Adrenal gland (tissue), 12 donors: ENCODE data around the gene ITIH5. TPM values are rescaled to one million over a fixed set of nuclear protein-coding genes. Genes with fewer than 3 reads are reported as not detected.
"Not testable (repeated sequence)": the region's sequence is repeated elsewhere in the genome, so short reads cannot be mapped to it uniquely, and the experiment has no call there.

Source experiments
- DNase-seq, 7 donors: peaks; one replicate each; pipeline ENCODE4 v3.0.0-alpha.2; 2019 to 2020
- H3K27ac ChIP-seq, 5 donors: fragments of 200-600 bp; sonication (generic) in 4 of 5; 1 replicate in 3 of 5; 2 replicates in 2 of 5; pipeline versions ENCODE4 v1.5.1 to v1.8.0; 2016 to 2020; ENCODE audit warnings: mild to moderate bottlenecking in 1 of 5
- H3K27me3 ChIP-seq: fragments of 200-600 bp; 2 replicates; pipeline ENCODE4 v1.8.0; 2021
- H3K36me3 ChIP-seq, 2 donors: fragments of 200-600 bp; replicated peaks in 1 of 2; 1 replicate in 1 of 2; 2 replicates in 1 of 2; pipeline versions ENCODE4 v1.5.1 to v1.8.0; 2018 to 2022
- H3K4me1 ChIP-seq, 2 donors: fragments of 200-600 bp; replicated peaks in 1 of 2; 1 replicate in 1 of 2; 2 replicates in 1 of 2; pipeline versions ENCODE4 v1.5.1 to v1.8.0; 2018 to 2021
- H3K4me3 ChIP-seq, 4 donors: fragments of 200-600 bp; sonication (generic) in 3 of 4; one replicate each; pipeline ENCODE4 v1.5.1; 2016 to 2018
- H3K9me3 ChIP-seq, 3 donors: fragments of 200-600 bp; sonication (generic) in 1 of 3; replicated peaks in 1 of 3; 1 replicate in 2 of 3; 2 replicates in 1 of 3; pipeline versions ENCODE4 v1.5.1 to v1.8.0; 2016 to 2021
- CTCF ChIP-seq, 6 experiments: fragments of 450-650 bp in 4 of 6; fragments of 200-600 bp in 2 of 6; sonication (generic) in 1 of 6; IDR thresholded peaks; 1 replicate in 5 of 6; 2 replicates in 1 of 6; pipeline versions ENCODE4 v1.5.1 to v1.8.0; 2016 to 2021; ENCODE audit warnings: antibody characterized with exemption in 6 of 6, mild to moderate bottlenecking in 2 of 6, moderate library complexity in 1 of 6
- POLR2A ChIP-seq, 2 donors: fragments of 450-650 bp; IDR thresholded peaks; one replicate each; pipeline ENCODE4 v1.6.1; 2017; ENCODE audit warnings: antibody characterized with exemption in 2 of 2, mild to moderate bottlenecking in 2 of 2, moderate library complexity in 1 of 2
- WGBS, 4 donors: extraction: QIAGEN DNeasy Blood & Tissue Kit in 2 of 4; methylation state at CpG; one replicate each; pipeline versions ENCODE4 v1.1.5 to v1.1.7; 2013 to 2017; 5-methylcytosine and 5-hydroxymethylcytosine counted together
- intact Hi-C, 2 donors: fragments of 100-400 bp; cut with DNase I; formaldehyde crosslinking; loops; one replicate each; pipeline versions ENCODE4 v1.14.1 to v1.15.0; 2022 to 2023
- polyA plus RNA-seq, 3 donors: library from polyadenylated mRNA; stranded (reverse); fragments of 200-250 nt in 2 of 3; fragments of 350-450 nt in 1 of 3; fragmentation: Illumina TruSeq in 1 of 3; extraction: RNeasy Lipid Tissue Mini Kit (QIAGEN cat#74804) in 1 of 3; gene quantifications; one replicate each; pipeline ENCODE4 v1.2.3, GENCODE V29; 2013 to 2014
- total RNA-seq, 9 donors: library from RNA; depleted of rRNA in 4 of 9; stranded (reverse); fragments of >200 nt in 4 of 9; fragments of 120-200 nt in 1 of 9; fragmentation: NEBNext Ultra II Directional in 1 of 9; extraction: Animal tissue kit (Norgen Biotek cat#: 25700) in 1 of 9; gene quantifications; one replicate each; pipeline versions ENCODE4 v1.1.0 to v1.2.4, GENCODE V29; 2013 to 2023
- donor health status: healthy with polysubstance abuse.
- donor health status: Bipolar disorder and iron deficiency.
- donor health status: DM: yes; HTN: yes; CAD: no.
- donor health status: DM: no; HTN: no; CAD: no.
- donor health status: DM: no; HTN: no; CAD: no.
- donor health status: DM: yes; HTN: yes; CAD: no.

The ITIH5 gene
- total and polyA plus RNA-seq, 12 donors: 0.66 to 6.2 (median 1.7) TPM

- no peak for DNase-seq
- Histone ChIP-seq H3K9me3 (no peaks in the 10 kb centered on the region), H3K27me3 (no peaks in the 10 kb centered on the region), H3K27ac (no peak overlapping the region), H3K4me1 (no peaks in the 10 kb centered on the region), H3K4me3 (no peak overlapping the region), H3K36me3 (no peaks in the 10 kb centered on the region)
- no peak for TF ChIP-seq POLR2A (IDR thresholded peaks at IDR 0.05)
- no peak for TF ChIP-seq CTCF (IDR thresholded peaks at IDR 0.05)
- intact Hi-C loops: no loop called here
- WGBS, 4 donors: 81 to 88% (median 86%) methylated on average over 8 of the region's 8 CpGs
Observed at GRCh38 chr10:7701158-7701742, 34.5 kb upstream of the ITIH5 start.

- H3K27ac ChIP-seq: no peak overlapping the region
- no peaks in the 10 kb centered on the region for H3K27me3 ChIP-seq
- intact Hi-C loops: no loop called here
- no peaks in the 10 kb centered on the region for H3K4me1 ChIP-seq
- no peaks in the 10 kb centered on the region for H3K9me3 ChIP-seq
- no peak overlapping the region for H3K4me3 ChIP-seq
- no peak for DNase-seq
- TF ChIP-seq POLR2A (IDR thresholded peaks at IDR 0.05) (no peak), CTCF (IDR thresholded peaks at IDR 0.05) (no peak)
- WGBS, 4 donors: 40 to 62% (median 54%) methylated on average over 2 of the region's 2 CpGs
- H3K36me3 ChIP-seq: no peaks in the 10 kb centered on the region
Observed at GRCh38 chr10:7700577-7701125, 33.9 kb upstream of the ITIH5 start.

GRCh38 chr10:7697426-7697825, 30.7 kb upstream of the ITIH5 start:
- intact Hi-C loops: no loop called here
- no peak for TF ChIP-seq POLR2A (IDR thresholded peaks at IDR 0.05)
- TF ChIP-seq CTCF (IDR thresholded peaks at IDR 0.05): no peak
- H3K4me1 ChIP-seq: no peaks in the 10 kb centered on the region
- no peak overlapping the region for H3K4me3 ChIP-seq
- H3K36me3 ChIP-seq: no peaks in the 10 kb centered on the region
- H3K9me3 ChIP-seq: peaks cover 0 to 5% (median 0%) of the 10 kb centered on the region in 3 donors
- no peak for DNase-seq
- no peaks in the 10 kb centered on the region for H3K27me3 ChIP-seq
- 84 to 91% (median 88%) methylated on average over 6 to 8 of the region's 8 CpGs for WGBS, 4 donors
- no peak overlapping the region for H3K27ac ChIP-seq

- Histone ChIP-seq H3K27ac (no peak overlapping the region), H3K36me3 (no peaks in the 10 kb centered on the region), H3K27me3 (no peaks in the 10 kb centered on the region), H3K4me1 (no peaks in the 10 kb centered on the region), H3K4me3 (no peak overlapping the region), H3K9me3 (peaks cover 0 to 5% (median 0%) of the 10 kb centered on the region in 3 donors)
- intact Hi-C loops: no loop called here
- TF ChIP-seq POLR2A (IDR thresholded peaks at IDR 0.05) (no peak), CTCF (IDR thresholded peaks at IDR 0.05) (no peak)
- no peak for DNase-seq
- 65 to 81% (median 76%) methylated on average over 3 of the region's 3 CpGs for WGBS, 4 donors
Observed at GRCh38 chr10:7696545-7696944, 29.8 kb upstream of the ITIH5 start.

GRCh38 chr10:7693194-7693593, 26.4 kb upstream of the ITIH5 start:
- DNase-seq, intact Hi-C loops, H3K27ac ChIP-seq: not testable (repeated sequence)

GRCh38 chr10:7692368-7692767, 25.6 kb upstream of the ITIH5 start:
- DNase-seq, H3K9me3 ChIP-seq, H3K4me1 ChIP-seq, H3K4me3 ChIP-seq, H3K27ac ChIP-seq, H3K36me3 ChIP-seq, intact Hi-C loops, H3K27me3 ChIP-seq: not testable (repeated sequence)

More at GRCh38 chr10:7693194-7693593, 26.4 kb upstream of the ITIH5 start:
- H3K27me3 ChIP-seq, H3K36me3 ChIP-seq, H3K9me3 ChIP-seq, H3K4me3 ChIP-seq, H3K4me1 ChIP-seq: not testable (repeated sequence)

GRCh38 chr10:7690885-7691597, 24.3 kb upstream of the ITIH5 start:
- H3K27me3 ChIP-seq, H3K9me3 ChIP-seq, intact Hi-C loops, H3K27ac ChIP-seq, H3K36me3 ChIP-seq, H3K4me3 ChIP-seq, DNase-seq, H3K4me1 ChIP-seq: not testable (repeated sequence)
- WGBS, 4 donors: 72 to 78% (median 76%) methylated on average over 3 of the region's 3 CpGs
